GM21737 (cell line): Measurements from ENCODE around the gene HDDC3.
A peak's percentile ranks its signal among the peaks of the same experiment; 100 is the strongest.

Source experiments
- ATAC-seq: cut with Tn5 transposase; IDR thresholded peaks from one replicate; pipeline ENCODE4 v1.9.1; 2021; ENCODE audit warnings: mild to moderate bottlenecking, moderate library complexity; ENCODE audit not compliant: unreplicated experiment

The HDDC3 gene

GRCh38 chr15:90953947-90954711 lies 21.8 kb upstream of the HDDC3 start:
- no peak for ATAC-seq

DNA sequence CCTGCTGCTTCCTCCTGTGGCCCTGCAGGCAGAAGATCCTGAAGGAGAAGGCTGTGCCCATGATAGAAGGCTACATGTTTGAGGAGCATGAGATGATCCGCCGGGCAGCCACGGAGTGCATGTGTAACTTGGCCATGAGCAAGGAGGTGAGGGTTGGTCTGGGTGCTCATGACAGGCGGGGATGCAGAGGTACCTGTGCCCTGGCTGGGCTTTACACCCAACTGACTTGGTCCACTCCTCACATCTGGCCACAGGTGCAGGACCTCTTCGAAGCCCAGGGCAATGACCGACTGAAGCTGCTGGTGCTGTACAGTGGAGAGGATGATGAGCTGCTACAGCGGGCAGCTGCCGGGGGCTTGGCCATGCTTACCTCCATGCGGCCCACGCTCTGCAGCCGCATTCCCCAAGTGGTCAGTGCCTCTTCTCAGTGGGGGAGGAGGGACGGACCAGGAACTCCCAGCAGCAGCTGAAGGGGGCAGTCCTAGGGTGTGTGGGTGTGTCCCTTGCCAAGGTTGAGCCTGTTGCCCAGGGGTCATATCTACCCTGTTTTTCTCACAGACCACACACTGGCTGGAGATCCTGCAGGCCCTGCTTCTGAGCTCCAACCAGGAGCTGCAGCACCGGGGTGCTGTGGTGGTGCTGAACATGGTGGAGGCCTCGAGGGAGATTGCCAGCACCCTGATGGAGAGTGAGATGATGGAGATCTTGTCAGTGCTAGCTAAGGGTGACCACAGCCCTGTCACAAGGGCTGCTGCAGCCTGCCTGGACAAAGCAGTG lies 20.7 kb upstream of the HDDC3 start:
- no peak for ATAC-seq

- no peak for ATAC-seq
Observed at GRCh38 chr15:90950676-90951075, 18.3 kb upstream of the HDDC3 start.

GRCh38 chr15:90949979-90950675 lies 17.8 kb upstream of the HDDC3 start:
- ATAC-seq, result no peak

DNA sequence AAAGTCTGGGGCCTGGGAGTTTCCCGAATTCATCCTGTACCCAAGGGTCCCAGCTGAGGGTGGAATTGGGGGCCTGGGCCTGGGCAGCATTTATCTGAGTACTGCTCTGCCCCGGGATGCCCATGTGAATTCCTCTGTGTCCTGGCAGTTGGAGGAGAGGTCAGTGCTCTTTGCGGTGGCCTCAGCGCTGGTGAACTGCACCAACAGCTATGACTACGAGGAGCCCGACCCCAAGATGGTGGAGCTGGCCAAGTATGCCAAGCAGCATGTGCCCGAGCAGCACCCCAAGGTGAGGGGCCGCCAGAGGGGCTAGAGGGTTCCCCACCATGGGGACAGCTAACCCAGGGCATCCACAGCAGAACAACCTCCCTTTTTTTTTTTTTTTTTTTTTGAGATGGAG lies 16.2 kb upstream of the HDDC3 start:
- ATAC-seq, result no peak

DNA sequence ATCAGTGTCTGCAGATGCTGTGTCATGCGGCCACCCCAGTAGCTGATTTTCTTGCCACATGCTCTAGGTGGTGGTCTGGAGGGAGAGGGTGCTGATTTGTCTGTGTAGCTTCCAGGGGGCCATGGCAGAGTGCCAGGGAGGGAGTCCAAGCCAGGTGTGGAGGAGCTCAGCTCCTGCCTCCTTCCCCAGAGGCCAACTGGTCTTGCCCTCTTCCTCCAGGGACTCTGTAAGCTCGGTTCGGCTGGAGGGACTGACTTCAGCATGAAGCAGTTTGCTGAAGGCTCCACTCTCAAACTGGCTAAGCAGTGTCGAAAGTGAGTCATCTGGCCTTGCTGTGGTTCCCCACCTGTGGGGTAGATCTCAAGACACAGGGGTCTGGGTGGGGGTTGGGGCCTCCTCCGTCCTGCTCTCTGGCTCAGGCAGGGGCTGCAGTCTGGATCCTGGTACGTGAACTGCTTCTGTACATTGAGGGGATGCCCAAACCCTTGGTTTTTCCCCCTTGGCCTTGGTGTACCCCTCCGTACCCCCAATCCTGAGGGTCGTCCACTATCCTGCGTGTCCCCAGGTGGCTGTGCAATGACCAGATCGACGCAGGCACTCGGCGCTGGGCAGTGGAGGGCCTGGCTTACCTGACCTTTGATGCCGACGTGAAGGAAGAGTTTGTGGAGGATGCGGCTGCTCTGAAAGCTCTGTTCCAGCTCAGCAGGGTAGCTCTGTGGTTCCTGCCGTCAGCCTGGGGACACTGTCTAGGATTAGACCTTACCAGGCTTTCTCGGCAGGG lies 15.4 kb upstream of the HDDC3 start:
- ATAC-seq, result no peak

DNA sequence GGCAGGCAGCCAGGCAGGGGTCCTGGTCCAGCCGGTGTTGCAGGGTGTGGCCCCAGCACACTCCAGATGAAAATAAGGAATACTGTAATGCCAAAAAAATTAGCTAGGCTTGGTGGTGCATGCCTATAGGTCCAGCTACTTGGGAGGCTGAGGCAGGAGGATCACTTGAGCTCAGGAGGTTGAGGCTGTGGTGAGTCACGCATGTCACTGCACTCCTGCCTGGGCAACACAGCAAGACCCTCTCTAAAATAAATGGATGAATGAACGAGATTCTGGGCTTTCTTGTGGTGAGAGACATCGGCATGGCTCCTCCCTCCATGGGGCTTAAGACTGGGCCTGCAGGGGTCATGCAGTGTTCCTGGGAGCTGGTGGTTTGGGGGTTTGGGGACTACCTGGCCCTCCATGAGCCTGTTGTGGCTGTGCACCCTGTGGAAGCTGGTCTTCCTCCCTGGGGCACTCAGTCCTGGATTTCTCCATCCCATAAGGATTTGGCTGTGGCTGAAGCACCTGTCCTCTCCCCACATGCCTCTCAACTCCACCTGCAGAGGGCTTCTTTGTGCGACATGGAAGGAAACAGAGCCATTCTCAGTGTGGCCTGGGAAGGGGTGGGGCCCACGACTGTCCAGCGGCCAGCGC lies 14.7 kb upstream of the HDDC3 start:
- ATAC-seq, result no peak

DNA sequence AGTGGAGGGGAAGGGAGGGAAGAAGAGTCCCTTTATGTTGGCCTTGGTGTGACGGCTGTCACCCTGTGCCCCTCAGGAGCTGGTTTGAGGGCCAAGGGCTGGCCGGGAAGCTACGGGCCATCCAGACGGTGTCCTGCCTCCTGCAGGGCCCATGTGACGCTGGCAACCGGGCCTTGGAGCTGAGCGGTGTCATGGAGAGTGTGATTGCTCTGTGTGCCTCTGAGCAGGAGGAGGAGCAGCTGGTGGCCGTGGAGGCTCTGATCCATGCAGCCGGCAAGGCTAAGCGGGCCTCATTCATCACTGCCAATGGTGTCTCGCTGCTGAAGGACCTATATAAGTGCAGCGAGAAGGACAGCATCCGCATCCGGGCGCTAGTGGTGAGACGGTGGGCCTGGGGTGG lies 14.2 kb upstream of the HDDC3 start:
- no peak for ATAC-seq

- ATAC-seq, result no peak
Observed at GRCh38 chr15:90945091-90945490, 12.7 kb upstream of the HDDC3 start.

GRCh38 chr15:90942354-90943120 lies 10.2 kb upstream of the HDDC3 start:
- ATAC-seq, result no peak

GRCh38 chr15:90941038-90941437 lies 8.7 kb upstream of the HDDC3 start:
- ATAC-seq, result no peak

GRCh38 chr15:90939756-90940155 lies 7.4 kb upstream of the HDDC3 start:
- ATAC-seq, result no peak

GRCh38 chr15:90938261-90938660 lies 5.9 kb upstream of the HDDC3 start:
- no peak for ATAC-seq

GRCh38 chr15:90936823-90937222 lies 4.5 kb upstream of the HDDC3 start:
- ATAC-seq, result no peak

GRCh38 chr15:90934949-90935751 lies 2.8 kb upstream of the HDDC3 start, which contains the start of gene UNC45A:
Gene UNC45A (plus strand): TSS chr15:90935285. CDS start chr15:90935325, 40 bp downstream.
- ATAC-seq, result peak; percentile 57

- peak; percentile 33 for ATAC-seq
Observed at GRCh38 chr15:90934256-90934948, 2.1 kb upstream of the HDDC3 start.

- no peak for ATAC-seq
Observed at GRCh38 chr15:90933301-90933700, 952 bp upstream of the HDDC3 start.

GRCh38 chr15:90932660-90932991 lies 277 bp upstream of the HDDC3 start:
- ATAC-seq, result no peak

DNA sequence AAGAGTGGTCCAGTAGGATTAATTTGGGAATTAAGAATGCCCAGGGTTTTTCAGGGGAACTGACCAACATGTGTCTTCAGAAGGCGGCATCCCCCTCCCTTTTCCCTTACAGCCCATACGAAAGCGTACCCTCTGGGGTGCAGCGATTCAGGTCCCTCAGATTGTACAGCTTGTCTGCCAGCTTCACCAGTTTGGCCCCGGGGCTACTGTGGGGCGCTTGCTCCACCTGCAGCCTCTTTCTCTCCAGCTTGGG lies 848 bp downstream of the HDDC3 start:
- ATAC-seq, result no peak
